ENCODE measurements around the gene HP1BP3. TPM values are rescaled to one million over a fixed set of nuclear protein-coding genes. Genes with fewer than 3 reads are reported as not detected.

Gene HP1BP3
- total RNA-seq, 2 donors from 2014 or later = 156 to 252 TPM

GRCh38 chr1:20705203-20705755, 81.8 kb downstream of the HP1BP3 start:
- H3K4me3 ChIP-seq = no peak overlapping the region
- WGBS = 87% methylated on average over 15 of the region's 15 CpGs
- intact Hi-C loops (cut with DNase I) = no loop called here
- H3K27ac ChIP-seq = no peak overlapping the region
- H3K36me3 ChIP-seq = no peaks in the 10 kb centered on the region
- H3K4me1 ChIP-seq (replicated peaks) = no peaks in the 10 kb centered on the region
- H3K27me3 ChIP-seq (replicated peaks; ENCODE audit: insufficient read depth) = no peaks in the 10 kb centered on the region
- no peak for DNase-seq (ENCODE audit: low spot score)
- no peak for TF ChIP-seq CTCF (IDR thresholded peaks at IDR 0.05)
- no peak for TF ChIP-seq POLR2A (IDR thresholded peaks at IDR 0.05)
- TF ChIP-seq POLR2AphosphoS5 (IDR thresholded peaks at IDR 0.05) = no peak
- no peaks in the 10 kb centered on the region for H3K9me3 ChIP-seq

- intact Hi-C loops (cut with DNase I) = no loop called here
- DNase-seq (ENCODE audit: low spot score) = no peak
- Histone ChIP-seq H3K4me1 (replicated peaks) (no peaks in the 10 kb centered on the region), H3K27ac (no peak overlapping the region), H3K9me3 (no peaks in the 10 kb centered on the region), H3K36me3 (no peaks in the 10 kb centered on the region), H3K4me3 (no peak overlapping the region), H3K27me3 (replicated peaks; ENCODE audit: insufficient read depth) (no peaks in the 10 kb centered on the region)
- 96% methylated on average over 26 of the region's 41 CpGs for WGBS
- no peak for TF ChIP-seq POLR2AphosphoS5 (IDR thresholded peaks at IDR 0.05)
- TF ChIP-seq CTCF (IDR thresholded peaks at IDR 0.05) = no peak
- no peak for TF ChIP-seq POLR2A (IDR thresholded peaks at IDR 0.05)
Observed at GRCh38 chr1:20704390-20705202, 82.5 kb downstream of the HP1BP3 start.

GRCh38 chr1:20703124-20703756, 83.9 kb downstream of the HP1BP3 start:
- 84% methylated on average over 4 of the region's 4 CpGs for WGBS

GRCh38 chr1:20702416-20702815, 84.7 kb downstream of the HP1BP3 start:
- H3K4me3 ChIP-seq = no peak overlapping the region
- no peaks in the 10 kb centered on the region for H3K36me3 ChIP-seq
- intact Hi-C loops (cut with DNase I) = no loop called here
- no peaks in the 10 kb centered on the region for H3K9me3 ChIP-seq
- TF ChIP-seq POLR2AphosphoS5 (IDR thresholded peaks at IDR 0.05) = no peak
- TF ChIP-seq CTCF (IDR thresholded peaks at IDR 0.05) = no peak
- TF ChIP-seq POLR2A (IDR thresholded peaks at IDR 0.05) = no peak
- no peaks in the 10 kb centered on the region for H3K27me3 ChIP-seq (replicated peaks; ENCODE audit: insufficient read depth)
- 81% methylated on average over 1 of the region's 1 CpG for WGBS
- H3K27ac ChIP-seq = no peak overlapping the region
- H3K4me1 ChIP-seq (replicated peaks) = no peaks in the 10 kb centered on the region
- no peak for DNase-seq (ENCODE audit: low spot score)

More at GRCh38 chr1:20703124-20703756, 83.9 kb downstream of the HP1BP3 start:
- Histone ChIP-seq H3K27me3 (replicated peaks; ENCODE audit: insufficient read depth) (no peaks in the 10 kb centered on the region), H3K4me1 (replicated peaks) (no peaks in the 10 kb centered on the region), H3K27ac (no peak overlapping the region), H3K4me3 (no peak overlapping the region), H3K9me3 (no peaks in the 10 kb centered on the region), H3K36me3 (no peaks in the 10 kb centered on the region)
- TF ChIP-seq POLR2AphosphoS5 (IDR thresholded peaks at IDR 0.05) = no peak
- TF ChIP-seq CTCF (IDR thresholded peaks at IDR 0.05) = no peak
- TF ChIP-seq POLR2A (IDR thresholded peaks at IDR 0.05) = no peak
- intact Hi-C loops (cut with DNase I) = no loop called here
- DNase-seq (ENCODE audit: low spot score) = no peak
